CD4-positive, alpha-beta T cell treated with Interferon gamma for 1 hour (primary cell): ENCODE data around the gene KIFC3.

Source experiments
- DNase-seq: peaks from one replicate; pipeline ENCODE4 v3.0.0-alpha.2; 2020

KIFC3 gene

GRCh38 chr16:57762365-57763040, 39.8 kb downstream of the KIFC3 start:
- DNase-seq = no peak

- no peak for DNase-seq
Observed at GRCh38 chr16:57761957-57762356, 40.3 kb downstream of the KIFC3 start.

- DNase-seq = no peak
Observed at GRCh38 chr16:57761301-57761700, 41.0 kb downstream of the KIFC3 start.

DNA sequence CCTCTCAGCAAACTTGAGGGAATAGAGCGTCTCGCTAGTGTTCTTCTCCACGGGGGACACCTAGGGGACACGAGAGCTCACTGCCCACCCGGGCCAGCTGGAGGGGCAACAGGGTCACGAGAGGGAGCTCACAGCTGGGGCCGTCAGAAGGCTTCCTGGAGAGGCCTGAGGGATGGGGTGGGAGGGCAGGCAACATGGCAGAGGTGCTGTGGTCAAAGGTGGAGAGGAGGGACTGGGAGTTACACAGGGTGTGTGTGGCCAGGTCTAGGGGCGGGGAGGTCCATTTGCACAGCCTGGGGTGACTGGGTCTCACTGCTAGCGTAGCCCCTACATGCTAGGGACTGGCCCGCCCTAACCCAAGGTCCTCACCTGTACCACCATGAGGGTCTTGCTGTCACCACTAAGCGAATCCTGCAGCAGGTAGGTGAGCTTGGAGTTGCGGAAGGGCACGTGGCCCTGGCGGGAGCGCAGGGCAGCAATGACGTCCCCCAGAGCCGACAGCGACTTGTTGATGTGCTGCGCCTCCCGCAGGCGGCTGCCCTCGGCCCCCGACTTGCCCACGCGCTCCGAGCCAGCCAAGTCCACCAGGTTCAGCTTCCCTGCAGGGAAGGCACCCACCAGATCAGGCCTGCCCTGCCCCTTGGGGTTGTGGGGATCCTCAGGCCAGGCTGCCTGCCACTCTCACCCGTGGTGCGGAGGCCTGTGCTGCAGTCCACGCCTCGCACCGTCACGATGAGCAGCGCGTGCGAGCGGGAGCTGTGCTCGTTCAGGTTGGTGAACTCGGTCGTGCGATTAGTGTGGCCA, 41.7 kb downstream of the KIFC3 start:
- no peak for DNase-seq

GRCh38 chr16:57759541-57760356, 42.5 kb downstream of the KIFC3 start:
- no peak for DNase-seq

DNA sequence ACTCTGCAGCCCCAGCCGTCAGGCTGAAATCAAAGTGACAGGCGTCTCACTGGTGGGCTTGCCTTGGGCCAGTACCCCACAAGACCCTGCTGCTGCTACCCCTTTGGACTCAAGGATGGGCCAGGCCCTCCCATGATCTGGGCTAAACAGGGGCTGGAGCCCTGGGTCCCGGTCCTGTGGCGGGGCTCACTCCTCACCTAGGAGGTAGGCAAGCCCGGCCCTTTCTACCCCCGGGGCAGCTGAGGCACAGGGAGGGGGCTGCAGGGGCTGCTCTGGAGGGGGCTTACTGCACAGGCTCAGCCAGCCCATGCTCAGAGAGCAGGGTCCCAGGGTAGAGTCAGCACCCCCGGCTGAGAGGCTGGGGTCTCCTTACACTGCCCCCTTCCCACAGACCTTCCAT, 43.2 kb downstream of the KIFC3 start:
- no peak for DNase-seq

DNA sequence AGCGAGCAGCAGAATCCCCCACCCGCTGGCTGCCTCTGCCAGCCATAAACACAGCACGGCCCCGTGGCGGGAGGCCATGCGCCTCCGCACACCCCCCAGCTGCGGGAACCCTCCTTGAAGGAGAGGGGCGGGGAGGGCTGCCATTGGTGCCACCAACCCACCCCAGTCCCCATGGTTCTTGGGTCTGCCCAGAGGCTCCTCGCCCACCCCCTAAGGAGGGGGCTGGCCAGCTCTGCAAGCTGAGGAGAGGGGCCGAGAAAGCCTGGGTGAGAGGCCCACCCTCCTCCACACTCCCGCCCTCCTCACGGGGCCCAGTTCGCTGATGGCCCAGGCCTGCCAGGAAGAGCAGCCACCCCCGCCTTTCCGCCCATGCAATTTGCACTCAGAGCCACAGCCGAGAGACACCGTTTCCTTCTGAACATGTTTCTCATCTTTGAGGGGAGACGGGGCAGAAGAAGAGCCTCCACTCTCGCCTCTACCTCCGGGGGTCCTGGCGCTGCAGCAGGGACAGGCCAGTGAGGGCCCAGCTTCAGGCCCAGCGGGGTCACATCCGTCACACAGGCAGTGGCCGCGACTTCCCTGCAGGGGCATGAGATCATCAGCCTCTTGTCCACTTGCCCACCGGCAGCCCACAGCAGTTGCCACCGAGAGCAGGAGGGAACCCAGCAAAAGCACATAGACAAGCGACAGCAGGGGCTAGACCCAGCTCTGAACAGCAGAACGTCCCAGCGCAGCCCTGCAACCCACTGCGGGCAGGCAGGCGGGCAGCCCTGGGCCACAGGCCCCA, 43.8 kb downstream of the KIFC3 start:
- no peak for DNase-seq

DNA sequence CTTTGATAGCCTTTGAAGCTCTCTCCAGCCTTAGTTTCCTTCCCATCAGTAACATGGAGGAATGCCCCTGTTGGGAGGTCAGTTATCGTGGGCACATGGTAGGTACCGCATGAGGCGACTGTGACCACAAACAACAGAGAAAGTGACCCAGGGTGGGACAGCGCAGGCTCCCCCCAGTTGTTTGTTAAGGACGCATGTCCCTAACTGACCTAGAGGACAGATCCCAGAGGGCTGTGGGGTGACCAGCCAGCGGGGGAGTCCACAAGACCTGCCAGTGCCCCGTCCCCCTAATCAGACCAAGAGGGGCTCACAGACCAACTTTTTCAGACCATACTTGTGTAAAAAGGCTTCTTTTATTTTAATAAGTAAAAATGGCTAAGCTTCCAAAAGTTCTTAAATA, 44.4 kb downstream of the KIFC3 start:
- no peak for DNase-seq

DNA sequence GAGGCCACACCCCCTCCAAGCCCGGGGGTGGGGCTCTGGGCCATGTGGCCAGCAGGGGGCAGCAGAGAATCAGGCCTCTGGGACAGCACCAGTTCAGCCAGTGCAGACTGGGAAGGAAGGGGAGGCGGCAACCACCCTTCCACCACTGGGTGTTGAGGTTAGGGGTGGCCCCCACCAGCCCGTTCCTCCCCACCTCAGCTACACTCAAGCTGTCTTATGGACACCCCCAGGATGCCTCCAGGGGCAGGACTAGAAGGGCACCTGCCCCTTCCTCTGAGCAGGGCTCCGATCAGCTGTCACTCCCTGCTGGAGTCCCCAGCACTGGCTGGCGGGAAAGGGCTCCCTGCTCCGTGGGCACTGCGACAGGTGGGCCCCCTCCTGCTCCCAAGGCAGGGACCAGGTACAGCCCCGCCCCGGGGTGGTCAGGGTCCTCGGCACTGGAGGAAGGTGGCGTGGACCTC, 44.9 kb downstream of the KIFC3 start:
- peak; percentile 79 for DNase-seq

GRCh38 chr16:57756424-57757325, 45.6 kb downstream of the KIFC3 start:
- DNase-seq = no peak

DNA sequence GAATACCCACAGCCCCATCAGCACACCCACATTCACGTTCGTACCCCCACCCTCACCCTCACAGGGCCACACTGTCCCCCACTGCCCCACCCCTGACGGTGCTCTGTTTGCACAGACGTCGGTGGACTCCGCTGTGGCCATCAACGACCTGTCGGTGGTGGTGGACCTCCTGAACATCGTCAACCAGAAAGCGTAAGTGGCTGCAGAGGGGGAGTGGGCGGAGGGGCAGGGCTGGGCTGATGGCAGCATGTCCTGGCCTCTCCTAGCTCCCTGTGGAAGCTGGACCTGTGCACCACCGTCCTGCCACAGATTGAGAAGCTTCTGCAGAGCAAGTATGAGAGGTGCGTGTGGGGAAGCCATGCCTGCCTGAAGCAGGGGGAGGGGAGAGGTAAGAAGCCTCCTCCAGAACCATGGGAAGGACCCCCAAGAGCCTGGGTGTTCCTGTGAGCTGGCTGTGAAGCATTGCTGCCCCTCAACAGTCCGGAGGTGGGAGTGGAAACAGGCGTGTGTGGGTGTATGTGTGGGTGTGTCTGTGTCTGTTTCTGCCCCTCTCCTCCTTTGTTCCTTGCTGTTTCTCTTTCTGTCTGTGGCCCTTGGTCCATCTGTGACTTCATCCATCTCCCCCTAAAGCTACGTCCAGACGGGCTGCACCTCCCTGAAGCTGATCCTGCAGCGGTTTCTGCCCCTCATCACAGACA, 46.4 kb downstream of the KIFC3 start:
- no peak for DNase-seq

DNA sequence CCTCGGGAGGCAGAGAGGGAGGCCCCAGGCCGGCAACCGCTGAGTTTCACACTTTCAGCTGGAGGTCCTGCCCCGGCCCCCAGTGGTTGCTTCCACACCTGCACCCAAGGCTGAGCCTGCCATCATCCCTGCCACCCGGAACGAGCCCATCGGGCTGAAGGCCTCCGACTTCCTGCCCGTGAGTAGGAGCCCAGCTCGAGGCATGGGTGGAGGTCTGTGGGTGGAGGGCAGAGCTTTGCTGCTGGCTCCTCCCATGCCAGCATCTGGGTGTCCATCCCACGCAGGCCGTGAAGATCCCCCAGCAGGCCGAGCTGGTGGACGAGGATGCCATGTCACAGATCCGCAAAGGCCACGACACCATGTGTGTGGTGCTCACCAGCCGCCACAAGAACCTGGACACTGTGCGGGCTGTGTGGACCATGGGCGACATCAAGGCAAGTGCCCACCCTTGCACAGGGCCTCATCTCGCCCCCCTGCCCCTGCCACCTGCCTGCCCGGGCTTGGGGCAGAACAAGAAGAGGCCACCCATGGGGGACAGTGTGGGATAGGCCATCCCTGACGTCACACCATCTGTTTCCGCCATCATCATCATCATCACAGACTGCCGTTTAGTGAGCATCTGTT, 47.1 kb downstream of the KIFC3 start:
- DNase-seq = no peak

DNA sequence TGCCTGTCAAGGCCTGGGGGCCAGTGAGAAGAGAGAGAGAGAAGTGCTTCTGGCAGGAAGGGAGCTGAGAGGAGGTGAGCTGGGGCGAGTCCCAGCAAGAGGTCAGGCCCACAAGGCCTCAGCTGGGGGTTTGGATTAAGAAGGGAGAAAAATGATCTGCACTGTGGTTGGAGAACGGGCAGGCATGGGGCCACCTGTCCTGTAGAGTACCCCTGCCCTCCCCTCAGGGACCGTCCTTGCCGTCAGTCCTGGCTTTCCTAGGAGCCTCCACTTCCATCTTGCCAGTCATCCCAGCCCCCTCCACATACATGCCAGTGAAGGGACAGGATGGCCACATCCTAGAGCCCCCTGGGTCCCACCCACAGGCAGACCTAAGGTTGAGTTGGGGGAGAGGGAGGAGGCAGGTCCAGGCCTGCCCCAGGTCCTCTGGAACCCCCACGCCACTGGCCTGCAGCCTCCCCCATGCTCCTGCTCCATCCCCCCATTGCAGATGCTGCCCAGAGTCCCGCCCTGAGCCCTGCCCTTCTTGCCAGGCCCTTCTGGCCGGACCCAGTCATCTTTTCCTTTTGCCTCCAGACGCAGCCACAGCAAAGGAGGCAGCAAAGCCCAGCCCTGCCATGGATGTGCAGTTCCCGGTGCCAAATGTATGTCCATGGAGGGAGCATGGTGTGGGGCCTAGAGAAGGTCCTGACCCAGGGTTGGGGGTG, 47.8 kb downstream of the KIFC3 start:
- DNase-seq = no peak

GRCh38 chr16:57753448-57754353, 48.6 kb downstream of the KIFC3 start:
- no peak for DNase-seq

DNA sequence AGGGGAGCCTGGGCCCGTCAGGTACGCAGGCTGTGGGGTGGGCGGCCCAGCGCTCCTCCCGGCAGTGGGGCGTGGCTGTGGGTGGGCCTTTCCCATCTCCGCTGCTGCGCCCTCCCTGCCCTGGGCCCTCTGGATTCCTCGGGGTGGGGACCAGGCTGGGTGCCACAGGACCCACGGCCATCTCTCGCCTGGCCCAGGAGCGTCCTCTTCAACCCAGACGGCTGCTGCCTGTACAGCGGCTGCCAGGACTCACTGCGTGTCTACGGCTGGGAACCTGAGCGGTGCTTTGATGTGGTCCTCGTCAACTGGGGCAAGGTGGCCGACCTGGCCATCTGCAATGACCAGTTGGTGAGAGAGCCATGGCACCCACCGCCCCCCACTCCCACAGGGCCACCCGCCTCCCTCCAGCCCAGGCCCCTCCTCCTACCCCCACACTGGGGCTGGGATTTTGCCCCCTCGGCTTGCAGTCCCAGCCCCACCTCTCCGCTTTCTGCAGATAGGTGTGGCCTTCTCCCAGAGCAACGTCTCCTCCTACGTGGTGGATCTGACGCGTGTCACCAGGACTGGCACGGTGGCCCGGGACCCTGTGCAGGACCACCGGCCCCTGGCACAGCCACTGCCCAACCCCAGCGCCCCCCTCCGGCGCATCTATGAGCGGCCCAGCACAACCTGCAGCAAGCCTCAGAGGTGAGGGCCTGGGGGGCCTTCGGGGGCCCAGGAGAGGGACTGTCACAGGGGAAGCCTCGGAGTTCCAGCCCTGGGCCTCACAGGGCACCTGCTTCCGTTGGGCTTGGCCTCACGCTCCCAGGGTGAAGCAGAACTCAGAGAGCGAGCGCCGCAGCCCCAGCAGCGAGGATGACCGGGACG, 49.5 kb downstream of the KIFC3 start:
- no peak for DNase-seq

GRCh38 chr16:57752203-57752580, 50.1 kb downstream of the KIFC3 start:
- no peak for DNase-seq

DNA sequence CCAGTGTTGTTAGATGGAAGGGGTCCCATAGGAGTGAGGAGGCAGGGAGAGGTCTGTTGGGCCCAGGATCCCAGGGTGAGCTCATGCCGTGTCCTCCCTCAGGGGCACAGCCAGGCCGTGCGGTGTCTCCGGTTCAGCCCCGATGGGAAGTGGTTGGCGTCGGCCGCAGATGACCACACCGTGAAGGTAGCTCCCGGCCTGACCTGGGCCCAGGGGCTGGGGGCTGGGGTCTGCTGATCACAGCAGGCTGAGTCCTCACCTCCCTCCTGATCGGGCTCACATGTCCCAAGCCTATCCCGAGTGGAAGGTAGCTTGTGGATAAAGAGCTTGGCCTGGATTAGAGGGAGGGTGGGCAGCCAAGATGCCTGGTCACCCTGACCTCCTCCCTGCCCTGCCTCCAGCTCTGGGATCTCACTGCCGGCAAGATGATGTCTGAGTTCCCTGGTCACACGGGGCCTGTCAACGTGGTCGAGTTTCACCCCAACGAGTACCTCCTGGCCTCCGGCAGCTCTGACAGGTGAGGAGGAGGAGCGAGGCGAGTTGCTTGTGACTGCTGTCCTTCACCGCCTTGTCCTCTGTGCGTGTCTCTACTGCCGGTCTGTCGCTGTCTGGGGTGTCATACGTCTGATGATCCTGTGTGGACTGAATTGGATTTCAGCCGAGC, 50.6 kb downstream of the KIFC3 start:
- DNase-seq = no peak
